Liver (tissue), 3 donors: ENCODE measurements around the gene TM9SF1.

Experiments used
- EGR1 ChIP-seq, 2 donors: IDR thresholded peaks; 2 replicates each; pipeline ENCODE4 v1.6.1; 2016 to 2018; ENCODE audit warnings: antibody characterized with exemption in 2 of 2, low read depth in 2 of 2
- FOXA1 ChIP-seq: IDR thresholded peaks from 2 replicates; pipeline ENCODE4 v1.6.1; 2016; ENCODE audit warnings: antibody characterized with exemption
- GABPA ChIP-seq, 2 donors: IDR thresholded peaks in 1 of 2; conservative IDR thresholded peaks in 1 of 2; 2 replicates each; pipeline ENCODE4 v1.6.1; 2016; ENCODE audit warnings: antibody characterized with exemption in 2 of 2, mild to moderate bottlenecking in 1 of 2, moderate library complexity in 1 of 2
- JUND ChIP-seq, 2 donors: IDR thresholded peaks; 2 replicates each; pipeline ENCODE4 v1.6.1; 2016; ENCODE audit warnings: antibody characterized with exemption in 2 of 2
- MAX ChIP-seq: IDR thresholded peaks from 2 replicates; pipeline ENCODE4 v1.6.1; 2016; ENCODE audit warnings: antibody characterized with exemption
- RAD21 ChIP-seq, 2 donors: IDR thresholded peaks; 2 replicates each; pipeline ENCODE4 v1.6.1; 2016; ENCODE audit warnings: antibody characterized with exemption in 2 of 2, mild to moderate bottlenecking in 2 of 2
- REST ChIP-seq: IDR thresholded peaks from 2 replicates; pipeline ENCODE4 v1.6.1; 2016; ENCODE audit warnings: antibody characterized with exemption, mild to moderate bottlenecking
- SP1 ChIP-seq: IDR thresholded peaks from 2 replicates; pipeline ENCODE4 v1.6.1; 2018; ENCODE audit warnings: antibody characterized with exemption, mild to moderate bottlenecking
- TAF1 ChIP-seq: conservative IDR thresholded peaks from 2 replicates; pipeline ENCODE4 v1.6.1; 2016; ENCODE audit warnings: antibody characterized with exemption, mild to moderate bottlenecking
- YY1 ChIP-seq: IDR thresholded peaks from 2 replicates; pipeline ENCODE4 v1.6.1; 2016; ENCODE audit warnings: antibody characterized with exemption, mild to moderate bottlenecking
- TF ChIP-seq, protein P1 (sequence below): fragments of 150-350 bp; IDR thresholded peaks from 2 replicates; pipeline ENCODE4 v1.5.1; 2017; ENCODE audit warnings: improper control_type of control experiment, low read depth, low read length; ENCODE audit not compliant: missing input control
- donor health status: healthy.
- donor health status: healthy.

GRCh38 chr14:24165785-24166184, 29.5 kb downstream of the TM9SF1 start:
- TF ChIP-seq EGR1 (IDR thresholded peaks at IDR 0.05; ENCODE audit: low read depth in 2 of 2), result no peak
- TF ChIP-seq, protein P1, sequence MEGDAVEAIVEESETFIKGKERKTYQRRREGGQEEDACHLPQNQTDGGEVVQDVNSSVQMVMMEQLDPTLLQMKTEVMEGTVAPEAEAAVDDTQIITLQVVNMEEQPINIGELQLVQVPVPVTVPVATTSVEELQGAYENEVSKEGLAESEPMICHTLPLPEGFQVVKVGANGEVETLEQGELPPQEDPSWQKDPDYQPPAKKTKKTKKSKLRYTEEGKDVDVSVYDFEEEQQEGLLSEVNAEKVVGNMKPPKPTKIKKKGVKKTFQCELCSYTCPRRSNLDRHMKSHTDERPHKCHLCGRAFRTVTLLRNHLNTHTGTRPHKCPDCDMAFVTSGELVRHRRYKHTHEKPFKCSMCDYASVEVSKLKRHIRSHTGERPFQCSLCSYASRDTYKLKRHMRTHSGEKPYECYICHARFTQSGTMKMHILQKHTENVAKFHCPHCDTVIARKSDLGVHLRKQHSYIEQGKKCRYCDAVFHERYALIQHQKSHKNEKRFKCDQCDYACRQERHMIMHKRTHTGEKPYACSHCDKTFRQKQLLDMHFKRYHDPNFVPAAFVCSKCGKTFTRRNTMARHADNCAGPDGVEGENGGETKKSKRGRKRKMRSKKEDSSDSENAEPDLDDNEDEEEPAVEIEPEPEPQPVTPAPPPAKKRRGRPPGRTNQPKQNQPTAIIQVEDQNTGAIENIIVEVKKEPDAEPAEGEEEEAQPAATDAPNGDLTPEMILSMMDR, result no peak
- TF ChIP-seq SP1, result no peak
- TF ChIP-seq MAX, result no peak
- no peak for TF ChIP-seq RAD21 (IDR thresholded peaks at IDR 0.05)
- no peak for TF ChIP-seq JUND (IDR thresholded peaks at IDR 0.05)
- TF ChIP-seq TAF1, result no peak
- TF ChIP-seq FOXA1, result no peak
- TF ChIP-seq YY1, result no peak
- TF ChIP-seq REST, result no peak
- no peak for TF ChIP-seq GABPA (IDR thresholded peaks at IDR 0.05 in 1 of 2, conservative IDR thresholded peaks at IDR 0.05 in 1 of 2)
